Activated T-cell treated with anti-CD3 and anti-CD28 coated beads for 48 hours (primary cell): ENCODE data around the gene SSC5D.
"Not testable (repeated sequence)": the region's sequence is repeated elsewhere in the genome, so short reads cannot be mapped to it uniquely, and the experiment has no call there.

Experiments
- DNase-seq: peaks from one replicate; pipeline ENCODE4 v3.0.0-alpha.2; 2020; ENCODE audit warnings: low read depth

The SSC5D gene

GRCh38 chr19:55487924-55488687, at the start of gene SSC5D:
Gene SSC5D (plus strand): TSS chr19:55488436. CDS start chr19:55488590, 154 bp downstream.
- no peak for DNase-seq

DNA sequence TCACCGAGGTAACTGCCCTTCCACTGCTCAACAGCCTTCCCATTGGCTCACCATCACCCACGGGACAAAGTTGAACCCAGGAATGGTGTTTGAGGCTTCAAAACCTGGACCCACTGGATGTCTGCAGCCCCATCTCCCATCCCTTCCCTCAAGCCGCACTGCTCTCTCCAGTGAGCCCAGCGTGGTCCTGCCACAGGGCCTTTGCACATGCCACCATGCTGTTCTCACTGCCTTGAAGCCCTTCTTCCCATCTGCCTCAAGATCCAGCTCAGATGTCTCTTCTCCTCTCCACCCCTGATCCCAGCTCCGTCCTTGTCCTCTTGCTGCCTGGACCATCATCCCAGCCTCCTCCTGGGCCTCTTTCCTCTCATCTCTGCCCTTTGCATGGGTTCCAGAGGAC, 49.2 kb upstream of the SSC5D start:
- DNase-seq, result no peak

DNA sequence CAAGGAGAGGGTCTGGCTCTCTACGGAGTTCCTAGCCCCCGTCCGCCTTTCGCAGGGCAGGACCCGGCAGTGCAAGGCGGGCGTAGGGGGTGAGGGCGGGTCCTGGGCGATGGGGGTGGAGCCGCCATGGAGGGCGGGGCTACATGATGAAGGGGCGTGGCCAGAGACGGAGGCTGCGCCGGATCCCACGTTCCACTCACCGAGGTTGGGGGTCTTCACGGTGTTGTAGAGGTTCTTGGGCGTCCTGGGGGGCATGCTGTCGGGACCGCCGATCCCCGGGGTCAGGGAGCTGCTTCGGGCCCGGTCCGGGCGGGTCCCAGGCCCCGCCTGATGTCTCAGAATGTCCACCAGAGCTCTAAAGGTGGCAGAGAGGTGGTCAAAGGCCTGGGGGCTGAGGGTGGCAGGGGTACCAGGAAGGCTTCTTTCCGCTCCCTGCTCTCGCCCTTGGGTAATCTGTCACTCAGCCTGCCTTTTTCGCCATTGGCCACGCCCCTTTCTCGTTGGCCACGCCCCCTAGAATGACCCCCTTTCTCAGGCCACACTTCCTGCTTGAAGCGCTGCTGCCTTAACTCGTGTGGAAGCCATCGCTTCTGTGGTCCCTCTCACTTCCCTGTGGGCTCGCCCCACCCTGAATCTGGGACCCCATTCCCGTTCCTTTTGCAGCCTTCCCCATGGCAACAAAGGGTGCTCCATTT, 47.7 kb upstream of the SSC5D start:
- no peak for DNase-seq

DNA sequence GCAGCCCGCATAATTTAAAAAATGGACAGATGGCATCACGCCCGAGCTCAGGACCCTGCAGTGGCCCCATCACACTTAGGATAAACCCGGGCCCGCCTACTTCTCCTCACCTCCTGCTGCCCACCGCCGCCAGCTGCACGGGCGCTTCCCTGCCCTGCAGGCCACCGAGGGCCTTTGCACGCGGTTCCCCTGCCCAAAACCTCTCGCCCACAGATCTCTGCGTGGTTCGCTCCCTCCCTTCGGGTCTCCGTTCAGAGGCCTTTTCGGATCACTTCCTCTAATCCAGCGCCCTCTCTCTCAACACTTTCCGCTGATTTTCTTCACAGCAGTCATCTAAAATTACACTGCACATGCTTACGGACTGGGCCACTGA, 46.9 kb upstream of the SSC5D start:
- no peak for DNase-seq

- no peak for DNase-seq
These were observed 46.4 kb upstream of the SSC5D start for GRCh38 chr19:55441692-55442321.

GRCh38 chr19:55442372-55442961, 45.8 kb upstream of the SSC5D start:
- DNase-seq, result no peak

DNA sequence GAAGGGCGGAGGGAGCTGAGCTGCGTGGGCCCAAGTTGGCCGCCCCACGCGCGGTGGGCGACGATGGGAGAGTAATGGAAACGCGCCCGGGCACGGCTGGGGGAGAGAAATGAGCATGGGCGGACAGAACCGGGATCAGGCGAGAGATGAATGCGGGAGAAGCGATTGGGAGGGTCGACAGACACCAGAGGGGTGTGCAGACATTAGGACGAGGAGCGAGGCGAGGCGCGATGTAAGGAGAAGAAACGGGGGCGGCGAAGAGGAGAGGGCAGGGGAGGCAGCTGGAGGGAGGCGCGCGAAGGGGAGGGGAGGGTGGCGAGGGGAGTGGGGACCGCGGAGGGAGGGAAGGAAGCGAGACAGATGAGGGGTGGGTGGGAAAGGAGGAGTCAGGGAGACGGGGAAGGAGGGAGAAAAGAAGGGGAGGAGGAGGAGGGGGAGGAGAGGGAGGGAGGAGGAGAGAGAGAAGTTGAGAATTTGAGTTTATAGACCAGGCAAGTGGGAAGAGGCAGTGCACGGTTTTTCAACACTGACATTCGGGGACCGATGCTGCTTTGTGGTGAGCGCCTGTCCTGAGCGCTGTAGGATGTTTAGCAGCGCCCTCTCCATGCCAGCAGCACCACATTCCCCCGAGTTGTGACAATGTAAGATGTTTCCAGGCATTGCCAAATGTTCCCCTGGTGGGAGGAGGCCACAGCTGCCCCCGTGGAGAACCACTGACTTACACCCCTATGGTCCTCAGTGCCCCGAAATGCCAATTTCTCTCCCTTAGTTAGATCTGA, 45.0 kb upstream of the SSC5D start, which contains the start of gene SHISA7:
SHISA7 (minus strand) TSS at position 256 of the 779 bp plus-strand sequence. CDS start 437 bp downstream, outside the sequence.
- no peak for DNase-seq

DNA sequence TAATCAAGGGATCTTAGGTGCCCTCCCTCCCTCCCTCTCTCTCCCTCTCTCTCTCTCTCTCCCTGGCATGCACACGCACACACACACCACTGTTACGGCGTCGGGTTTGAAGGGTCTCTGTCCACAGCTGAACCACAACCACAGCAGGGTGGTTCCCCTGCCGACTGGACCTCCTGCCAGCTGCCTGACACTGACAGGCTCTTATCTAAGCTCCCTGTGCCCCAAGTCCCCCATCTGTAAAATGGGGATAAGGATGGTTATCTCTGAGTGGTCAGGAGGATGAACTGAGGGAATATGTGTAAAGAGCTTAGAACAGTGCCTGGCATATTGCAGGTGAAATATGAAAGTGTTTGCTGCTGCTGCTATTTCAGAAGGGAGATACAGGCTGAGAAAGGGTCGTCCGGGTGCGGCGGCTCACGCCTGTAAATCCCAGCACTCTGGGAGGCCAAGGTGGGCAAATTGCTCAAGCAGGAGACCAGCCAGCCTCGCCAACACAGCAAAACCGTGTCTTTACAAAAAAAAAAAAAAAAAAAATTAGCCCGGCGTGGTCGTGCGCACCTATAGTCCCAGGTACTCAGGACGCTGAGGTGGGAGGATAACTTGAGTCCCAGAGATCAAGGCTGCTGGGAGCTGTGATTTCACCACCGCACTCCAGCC, 44.3 kb upstream of the SSC5D start:
- no peak for DNase-seq

DNA sequence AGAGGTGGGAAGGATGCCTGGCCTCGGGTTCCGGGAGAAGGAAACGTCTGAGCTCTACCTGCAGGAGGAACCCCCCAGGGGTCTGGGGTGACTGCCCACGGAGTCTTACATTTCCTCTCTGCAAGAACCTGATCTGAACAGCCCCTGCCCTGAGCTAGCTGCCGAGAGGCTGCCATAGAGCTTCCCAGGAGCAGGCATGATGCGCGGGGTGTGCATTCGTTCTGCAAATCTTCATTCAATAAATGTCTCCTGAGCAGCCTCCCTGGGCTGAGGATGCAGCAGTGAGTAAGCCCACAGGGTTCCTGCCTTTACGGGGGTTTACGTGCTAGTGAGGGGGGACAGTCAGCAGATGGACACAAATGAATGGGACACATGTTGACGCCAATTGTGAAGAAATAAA, 43.6 kb upstream of the SSC5D start:
- DNase-seq, result no peak

GRCh38 chr19:55446060-55446459, 42.2 kb upstream of the SSC5D start:
- no peak for DNase-seq

- DNase-seq, result no peak
These were observed 40.6 kb upstream of the SSC5D start for GRCh38 chr19:55447421-55448174.

DNA sequence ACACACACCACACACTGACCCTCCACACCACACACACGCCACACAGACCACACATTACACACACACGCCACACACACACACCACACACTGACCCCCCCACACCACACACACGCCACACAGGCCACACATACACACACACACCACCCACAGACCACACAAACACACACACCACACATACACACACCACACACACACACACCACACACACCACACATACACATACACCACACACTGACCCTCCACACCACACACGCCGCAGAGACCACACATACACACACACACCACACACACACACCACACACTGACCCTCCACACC, 40.1 kb upstream of the SSC5D start:
- not testable (repeated sequence) for DNase-seq

- no peak for DNase-seq
These were observed 38.8 kb upstream of the SSC5D start for GRCh38 chr19:55449469-55449868.

- DNase-seq, result no peak
These were observed 36.9 kb upstream of the SSC5D start for GRCh38 chr19:55451163-55451964.

DNA sequence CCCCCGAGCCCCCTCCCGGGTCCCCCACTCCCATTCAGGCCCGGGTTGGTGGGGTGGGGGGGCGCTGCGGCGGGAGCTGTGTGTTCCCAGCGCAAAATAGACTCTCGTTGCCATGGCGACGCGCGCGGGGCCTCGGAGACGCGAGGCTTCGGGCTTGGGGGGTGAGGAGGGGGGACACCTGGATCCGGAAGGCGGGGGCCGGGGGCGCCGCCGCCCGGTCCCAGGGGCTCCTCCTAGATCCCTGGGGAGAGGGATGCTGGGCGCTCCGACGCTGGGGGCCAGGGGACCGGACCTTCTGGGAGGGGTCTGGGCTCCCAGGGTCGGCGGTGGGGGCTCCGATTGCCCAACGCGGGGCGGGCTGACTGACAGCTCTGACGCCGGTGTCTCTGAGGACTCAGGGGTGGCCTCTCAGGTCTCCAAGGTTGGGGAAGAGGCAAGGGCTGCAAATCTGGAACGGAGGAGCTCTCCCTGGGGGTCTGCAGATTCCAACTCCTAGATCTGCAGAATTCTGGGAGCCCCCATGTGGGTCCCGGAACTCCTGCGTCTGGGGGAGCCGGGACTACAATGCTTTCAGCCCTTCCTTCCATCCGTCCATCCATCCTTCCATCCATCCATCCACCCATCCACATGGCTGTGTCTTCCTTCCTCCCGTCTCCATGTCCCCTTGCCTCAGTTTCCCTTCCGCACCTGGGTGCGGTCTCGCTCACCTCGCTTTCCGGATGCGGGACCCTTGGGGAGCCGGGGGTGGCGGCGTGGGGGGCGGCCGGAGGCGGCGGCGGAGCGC, 36.1 kb upstream of the SSC5D start:
- DNase-seq, result no peak

DNA sequence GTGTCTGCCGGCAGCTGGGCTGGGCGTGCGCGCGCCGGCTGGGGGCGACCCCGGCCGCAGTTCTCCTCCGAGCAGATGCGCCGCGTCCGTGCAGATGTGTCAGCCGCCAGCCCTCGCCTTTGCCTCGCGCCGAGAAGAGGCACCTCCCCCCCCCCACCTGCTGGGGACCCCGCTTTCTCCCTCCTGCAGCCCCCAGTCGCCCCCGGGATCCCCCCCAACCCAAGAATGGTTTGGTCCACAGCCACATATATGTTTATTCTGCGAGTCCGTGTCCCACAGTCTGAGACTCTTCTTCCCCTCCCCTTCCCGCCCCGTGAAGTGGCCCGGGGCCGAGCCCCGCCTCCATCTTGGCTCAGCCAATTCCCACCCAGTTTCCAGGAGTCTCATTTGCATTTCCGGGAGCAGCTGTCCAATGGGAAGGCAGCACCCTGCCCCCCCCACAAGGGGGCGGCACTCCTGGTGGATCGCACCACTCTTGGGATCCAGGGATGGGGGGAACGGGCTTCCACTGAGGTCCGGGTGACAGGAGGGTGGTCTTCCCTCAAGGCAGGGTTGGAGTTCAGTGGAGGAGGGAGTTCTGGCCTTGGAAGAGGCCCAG, 35.4 kb upstream of the SSC5D start:
- peak; percentile 45 for DNase-seq

GRCh38 chr19:55453511-55454260, 34.5 kb upstream of the SSC5D start:
- no peak for DNase-seq

GRCh38 chr19:55454787-55455243, 33.4 kb upstream of the SSC5D start:
- DNase-seq, result peak; percentile 42
